Fibroblast of skin of left quadriceps (primary cell): ENCODE measurements around the gene YRDC.

Experiments used
- DNase-seq, 2 experiments: peaks; one replicate each; pipeline ENCODE4 v3.0.0-alpha.2; 2013; ENCODE audit warnings: low read depth in 2 of 2

YRDC gene

GRCh38 chr1:37765916-37766664 lies 41.9 kb downstream of the YRDC start:
- no peak for DNase-seq

- no peak for DNase-seq
Measured at GRCh38 chr1:37764888-37765441, 43.0 kb downstream of the YRDC start, which contains the start of gene EPHA10. EPHA10 (minus strand) TSS chr1:37765120; CDS start chr1:37765066, 54 bp downstream.

- DNase-seq, result peak; percentile 9 to 14
Measured at GRCh38 chr1:37764414-37764825, 43.6 kb downstream of the YRDC start.

- no peak for DNase-seq
Measured at GRCh38 chr1:37763791-37764413, 44.1 kb downstream of the YRDC start.

GRCh38 chr1:37762516-37762915 lies 45.5 kb downstream of the YRDC start:
- no peak for DNase-seq

GRCh38 chr1:37761416-37762095 lies 46.5 kb downstream of the YRDC start:
- no peak for DNase-seq

- DNase-seq, result no peak
Measured at GRCh38 chr1:37759451-37759850, 48.6 kb downstream of the YRDC start.

GRCh38 chr1:37755951-37756560 lies 52.0 kb downstream of the YRDC start:
- no peak for DNase-seq

- DNase-seq, result no peak
Measured at GRCh38 chr1:37755290-37755689, 52.7 kb downstream of the YRDC start.

- no peak for DNase-seq
Measured at GRCh38 chr1:37753473-37754321, 54.3 kb downstream of the YRDC start.
